ENCODE measurements around the gene LMAN1L.

LMAN1L gene

DNA sequence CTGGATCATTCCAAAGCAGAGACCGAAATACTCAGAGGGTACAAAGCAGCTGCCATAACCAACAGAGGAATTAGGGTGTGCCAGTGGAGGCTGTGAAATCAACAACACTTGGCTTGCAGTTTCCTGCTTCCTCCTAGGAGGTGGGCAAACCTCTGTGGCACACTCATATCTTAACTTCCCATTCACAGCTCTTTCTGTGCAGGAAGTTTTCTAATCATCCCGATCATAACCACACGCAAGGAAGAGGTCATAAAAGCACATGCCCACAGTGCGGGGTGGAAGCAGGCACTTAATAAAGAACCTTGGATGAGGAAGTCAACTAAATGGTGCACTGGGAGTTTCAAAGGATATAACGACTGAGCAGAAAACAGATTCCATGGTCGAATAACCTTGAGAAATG is 55.4 kb downstream of the LMAN1L start:
- H3F3A ChIP-seq (ENCODE audit: insufficient read depth, low read length), result no peaks in the 10 kb centered on the region
- no peak overlapping the region for H2AFZ ChIP-seq (ENCODE audit: low read length)
- no peaks in the 10 kb centered on the region for H4K20me1 ChIP-seq (ENCODE audit: insufficient read depth, low read length)
- no peaks in the 10 kb centered on the region for H3K9me2 ChIP-seq (ENCODE audit: low read depth, low read length)
- no peaks in the 10 kb centered on the region for H3K27me3 ChIP-seq (ENCODE audit: insufficient read depth, low read length)
- no peak for TF ChIP-seq EZH2 (IDR thresholded peaks at IDR 0.05; ENCODE audit: borderline replicate concordance, low read length)
- TF ChIP-seq, protein P1, sequence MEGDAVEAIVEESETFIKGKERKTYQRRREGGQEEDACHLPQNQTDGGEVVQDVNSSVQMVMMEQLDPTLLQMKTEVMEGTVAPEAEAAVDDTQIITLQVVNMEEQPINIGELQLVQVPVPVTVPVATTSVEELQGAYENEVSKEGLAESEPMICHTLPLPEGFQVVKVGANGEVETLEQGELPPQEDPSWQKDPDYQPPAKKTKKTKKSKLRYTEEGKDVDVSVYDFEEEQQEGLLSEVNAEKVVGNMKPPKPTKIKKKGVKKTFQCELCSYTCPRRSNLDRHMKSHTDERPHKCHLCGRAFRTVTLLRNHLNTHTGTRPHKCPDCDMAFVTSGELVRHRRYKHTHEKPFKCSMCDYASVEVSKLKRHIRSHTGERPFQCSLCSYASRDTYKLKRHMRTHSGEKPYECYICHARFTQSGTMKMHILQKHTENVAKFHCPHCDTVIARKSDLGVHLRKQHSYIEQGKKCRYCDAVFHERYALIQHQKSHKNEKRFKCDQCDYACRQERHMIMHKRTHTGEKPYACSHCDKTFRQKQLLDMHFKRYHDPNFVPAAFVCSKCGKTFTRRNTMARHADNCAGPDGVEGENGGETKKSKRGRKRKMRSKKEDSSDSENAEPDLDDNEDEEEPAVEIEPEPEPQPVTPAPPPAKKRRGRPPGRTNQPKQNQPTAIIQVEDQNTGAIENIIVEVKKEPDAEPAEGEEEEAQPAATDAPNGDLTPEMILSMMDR (IDR thresholded peaks at IDR 0.05; ENCODE audit: low read length), result no peak
- no peak overlapping the region for H3K9ac ChIP-seq (ENCODE audit: low read length)
- H3K9me3 ChIP-seq (ENCODE audit: low read length), result peaks cover 9% of the 10 kb centered on the region
- no peak overlapping the region for H3K27ac ChIP-seq (ENCODE audit: low read depth, low read length, poor library complexity, severe bottlenecking)
- H3K79me2 ChIP-seq (ENCODE audit: insufficient read depth, low read length), result peaks cover 40% of the 10 kb centered on the region
- no peak overlapping the region for H3K4me2 ChIP-seq (ENCODE audit: low read length)
- H3K4me3 ChIP-seq (ENCODE audit: low read depth, low read length, poor library complexity, severe bottlenecking), result no peak overlapping the region
- peaks cover 33% of the 10 kb centered on the region for H3K4me1 ChIP-seq (ENCODE audit: insufficient read depth, low read length, severe bottlenecking)
- peaks cover 36% of the 10 kb centered on the region for H3K36me3 ChIP-seq (ENCODE audit: insufficient read depth, low read length)

- H3K4me2 ChIP-seq (ENCODE audit: low read length), result peak overlapping the region; percentile 18; the same call in 1 of the 2 replicates
These were observed 56.7 kb downstream of the LMAN1L start for GRCh38 chr15:74869372-74869725.

GRCh38 chr15:74869726-74870407 is 57.2 kb downstream of the LMAN1L start:
- no peaks in the 10 kb centered on the region for H3K9me2 ChIP-seq (ENCODE audit: low read depth, low read length)
- peak overlapping the region; percentile 34; the same call in 1 of the 2 replicates for H3K9ac ChIP-seq (ENCODE audit: low read length)
- TF ChIP-seq, protein P1 (IDR thresholded peaks at IDR 0.05; ENCODE audit: low read length), result no peak
- TF ChIP-seq EZH2 (IDR thresholded peaks at IDR 0.05; ENCODE audit: borderline replicate concordance, low read length), result no peak
- H3K36me3 ChIP-seq (ENCODE audit: insufficient read depth, low read length), result peaks cover 31% of the 10 kb centered on the region
- H3K27me3 ChIP-seq (ENCODE audit: insufficient read depth, low read length), result no peaks in the 10 kb centered on the region
- peak overlapping the region; percentile 39 for H3K4me3 ChIP-seq (ENCODE audit: low read depth, low read length, poor library complexity, severe bottlenecking)
- H3K4me1 ChIP-seq (ENCODE audit: insufficient read depth, low read length, severe bottlenecking), result peaks cover 40% of the 10 kb centered on the region
- H3K4me2 ChIP-seq (ENCODE audit: low read length), result peak overlapping the region; percentile 54; the same call in 1 of the 2 replicates
- H3K27ac ChIP-seq (ENCODE audit: low read depth, low read length, poor library complexity, severe bottlenecking), result peak overlapping the region; percentile 77
- no peaks in the 10 kb centered on the region for H3F3A ChIP-seq (ENCODE audit: insufficient read depth, low read length)
- peaks cover 40% of the 10 kb centered on the region for H3K79me2 ChIP-seq (ENCODE audit: insufficient read depth, low read length)
- H2AFZ ChIP-seq (ENCODE audit: low read length), result no peak overlapping the region
- peaks cover 9% of the 10 kb centered on the region for H3K9me3 ChIP-seq (ENCODE audit: low read length)
- H4K20me1 ChIP-seq (ENCODE audit: insufficient read depth, low read length), result no peaks in the 10 kb centered on the region

More at GRCh38 chr15:74869372-74869725, 56.7 kb downstream of the LMAN1L start:
- Histone ChIP-seq H3K4me3 (ENCODE audit: low read depth, low read length, poor library complexity, severe bottlenecking) (no peak overlapping the region), H4K20me1 (ENCODE audit: insufficient read depth, low read length) (no peaks in the 10 kb centered on the region), H3K27me3 (ENCODE audit: insufficient read depth, low read length) (no peaks in the 10 kb centered on the region), H3K4me1 (ENCODE audit: insufficient read depth, low read length, severe bottlenecking) (peaks cover 40% of the 10 kb centered on the region), H2AFZ (ENCODE audit: low read length) (no peak overlapping the region), H3K9me3 (ENCODE audit: low read length) (peaks cover 9% of the 10 kb centered on the region), H3K27ac (ENCODE audit: low read depth, low read length, poor library complexity, severe bottlenecking) (peak overlapping the region; percentile 77), H3F3A (ENCODE audit: insufficient read depth, low read length) (no peaks in the 10 kb centered on the region), H3K9ac (ENCODE audit: low read length) (no peak overlapping the region; the same call in 1 of the 2 replicates), H3K9me2 (ENCODE audit: low read depth, low read length) (no peaks in the 10 kb centered on the region), H3K36me3 (ENCODE audit: insufficient read depth, low read length) (peaks cover 33% of the 10 kb centered on the region), H3K79me2 (ENCODE audit: insufficient read depth, low read length) (peaks cover 40% of the 10 kb centered on the region)
- TF ChIP-seq, protein P1 (IDR thresholded peaks at IDR 0.05; ENCODE audit: low read length), result no peak
- TF ChIP-seq EZH2 (IDR thresholded peaks at IDR 0.05; ENCODE audit: borderline replicate concordance, low read length), result no peak
